Suppressor macrophage treated with lipopolysaccharide for 1 hour (primary cell): ENCODE data around the gene SARDH.
"Not testable (repeated sequence)": the region's sequence is repeated elsewhere in the genome, so short reads cannot be mapped to it uniquely, and the experiment has no call there.

Source experiments
- DNase-seq, 3 donors: peaks; one replicate each; pipeline ENCODE4 v3.0.0-alpha.2; 2020 to 2022

Gene SARDH

DNA sequence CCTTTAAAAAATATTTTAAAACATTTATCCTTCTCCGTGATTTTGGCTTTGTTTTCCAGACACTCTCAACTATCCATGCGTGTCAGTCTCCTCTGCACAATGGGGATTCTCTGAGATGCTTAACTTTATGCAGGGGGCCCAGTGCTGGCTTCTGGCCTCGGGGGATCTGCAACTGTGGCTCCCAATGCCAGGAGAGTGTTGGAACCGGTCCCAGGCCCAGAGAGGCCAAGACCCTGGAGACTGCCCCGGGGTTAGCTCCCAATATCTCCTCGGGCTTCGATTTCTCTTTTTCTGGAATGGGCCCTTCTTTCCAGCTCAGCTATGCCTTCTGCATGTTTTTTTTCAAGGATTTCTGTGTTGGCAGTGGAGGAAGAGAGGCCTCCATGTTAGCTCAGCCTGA is 20.1 kb upstream of the SARDH start:
- DNase-seq: no peak

DNA sequence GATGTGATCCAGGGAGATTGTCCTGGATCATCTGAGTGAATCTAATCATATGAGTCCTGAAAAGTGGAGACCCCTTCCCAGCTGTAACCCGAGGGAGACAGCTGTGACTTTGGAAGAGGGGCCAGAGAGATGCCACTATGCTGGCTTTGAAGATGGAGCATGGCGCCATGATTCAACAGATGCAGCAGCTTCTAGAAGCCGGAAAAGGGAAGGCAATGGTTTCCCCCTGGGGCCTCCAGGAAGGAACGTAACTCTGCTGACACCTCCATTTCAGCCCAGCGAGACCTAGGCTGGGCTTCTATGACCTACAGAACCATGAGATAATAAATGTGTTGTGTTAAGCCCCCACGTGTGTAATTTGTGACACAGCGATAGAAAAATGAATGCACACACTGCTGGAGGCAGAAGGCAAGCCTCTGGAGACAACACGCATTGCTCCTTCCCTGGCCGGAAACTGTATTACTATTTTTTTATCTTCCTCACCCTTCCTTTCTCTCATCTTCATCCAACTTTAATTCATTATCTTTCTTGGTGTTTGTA is 16.6 kb upstream of the SARDH start:
- DNase-seq: no peak

DNA sequence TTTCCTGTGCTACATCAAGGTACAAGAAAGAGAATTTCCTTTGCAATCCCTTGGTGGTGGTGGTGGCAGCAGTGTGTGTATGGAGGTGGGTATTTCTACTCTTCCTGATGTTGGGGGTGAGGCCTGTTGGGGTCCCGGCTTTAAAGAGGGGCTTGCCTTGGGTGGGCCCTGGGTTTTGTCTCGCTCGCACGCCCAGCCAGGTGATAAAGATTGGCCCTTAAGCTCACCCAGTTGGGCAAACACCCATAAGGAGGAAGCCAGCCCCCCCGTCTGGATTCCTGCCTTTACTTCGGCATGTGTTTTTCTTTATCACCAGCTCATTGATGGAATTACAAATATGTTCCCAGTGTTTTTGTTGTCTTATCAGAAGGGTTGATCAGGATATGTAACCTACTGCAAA is 16.0 kb upstream of the SARDH start:
- no peak for DNase-seq

DNA sequence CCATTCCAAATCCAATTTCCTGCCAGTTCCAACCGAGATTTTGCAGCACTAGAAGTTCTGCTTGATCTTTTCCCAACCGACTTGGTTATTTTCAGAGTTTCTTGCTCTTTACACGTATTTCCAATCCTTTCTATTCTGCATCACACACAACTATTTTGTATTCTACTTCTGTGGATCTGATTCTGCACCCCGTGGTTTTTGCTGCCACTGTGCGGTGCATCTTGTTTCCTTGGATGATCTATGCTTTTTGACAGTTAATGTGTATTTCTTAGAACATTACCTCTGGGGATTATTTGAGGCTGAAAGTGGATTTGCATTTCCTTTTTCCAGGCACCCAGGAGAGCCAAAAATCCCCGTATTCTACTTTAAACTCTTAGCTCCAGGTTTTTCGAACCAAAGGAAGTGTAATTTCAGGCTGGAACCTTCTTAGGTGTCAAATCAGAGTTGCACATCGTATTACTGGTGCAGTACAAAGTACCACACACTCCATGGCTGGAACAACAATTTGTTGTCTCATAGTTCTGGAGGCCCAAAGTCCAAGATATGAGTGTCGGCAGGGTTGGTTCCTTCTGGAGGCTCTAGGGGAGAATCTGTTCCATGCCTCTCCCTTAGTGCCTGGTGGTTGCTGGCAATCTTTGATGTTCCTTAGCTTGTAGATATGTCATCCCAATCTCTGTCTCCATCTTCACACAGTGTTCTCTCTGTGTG is 14.7 kb upstream of the SARDH start:
- DNase-seq: no peak

DNA sequence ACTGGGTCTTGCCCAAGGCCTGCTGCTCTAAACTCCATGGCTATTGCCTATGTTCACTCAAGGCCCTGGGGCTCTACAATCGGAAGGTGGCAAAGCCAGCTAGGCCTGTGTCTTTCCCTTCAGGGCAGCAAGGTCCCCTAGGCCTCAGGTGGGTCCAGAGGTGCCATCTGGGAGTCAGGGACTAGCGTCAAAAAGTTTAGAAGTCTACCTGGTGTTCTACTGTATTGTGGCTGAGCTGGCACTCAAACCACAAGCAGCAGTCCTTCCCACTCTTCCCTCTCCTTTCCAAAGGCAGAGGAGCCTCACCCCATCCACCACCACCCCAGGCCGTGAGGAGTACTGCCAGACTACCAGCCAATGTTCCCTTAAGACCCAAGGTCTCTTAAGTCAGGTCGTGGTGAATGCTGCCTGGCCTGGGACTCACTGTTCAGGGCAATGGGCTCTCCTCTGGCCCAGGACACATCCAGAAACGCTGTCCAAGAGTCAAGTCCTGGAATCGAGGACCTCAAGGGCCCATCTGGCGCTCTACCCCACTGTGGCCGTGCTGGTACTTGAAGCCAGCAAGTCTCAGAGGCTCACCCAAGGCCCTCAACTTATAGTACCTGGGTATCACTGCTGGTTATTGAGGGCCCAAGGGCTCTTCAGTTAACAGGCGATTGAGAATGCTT is 13.0 kb upstream of the SARDH start:
- no peak for DNase-seq

DNA sequence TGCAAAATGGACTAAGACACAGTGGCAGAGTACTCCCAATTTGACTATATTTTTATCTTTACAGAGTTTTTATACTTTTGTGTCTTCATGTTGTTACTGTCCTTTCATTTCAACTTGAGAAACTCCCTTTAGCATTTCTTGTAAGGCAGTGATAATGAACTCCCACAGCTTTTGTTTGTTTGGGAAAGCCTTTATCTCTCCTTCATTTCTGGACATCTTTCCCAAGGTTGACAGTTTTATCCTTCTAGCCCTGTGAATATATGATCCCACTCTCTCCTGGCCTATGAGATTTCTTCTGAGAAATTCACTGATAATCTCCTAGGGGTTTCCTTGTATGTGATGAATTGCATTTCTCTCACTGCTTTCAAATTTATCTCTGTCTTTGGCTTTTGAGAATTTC is 9.2 kb upstream of the SARDH start:
- DNase-seq: no peak

DNA sequence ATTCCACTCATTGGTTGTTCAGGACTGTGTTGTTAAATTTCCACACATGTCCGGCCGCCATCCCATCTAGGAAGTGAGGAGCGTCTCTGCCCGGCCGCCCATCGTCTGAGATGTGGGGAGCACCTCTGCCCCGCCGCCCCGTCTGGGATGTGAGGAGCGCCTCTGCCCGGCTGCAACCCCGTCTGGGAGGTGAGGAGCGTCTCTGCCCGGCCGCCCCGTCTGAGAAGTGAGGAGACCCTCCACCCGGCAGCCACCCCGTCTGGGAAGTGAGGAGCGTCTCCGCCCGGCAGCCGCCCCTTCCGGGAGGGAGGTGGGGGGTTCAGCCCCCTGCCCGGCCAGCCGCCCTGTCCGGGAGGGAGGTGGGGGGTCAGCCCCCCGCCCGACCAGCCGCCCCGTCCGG is 6.4 kb upstream of the SARDH start:
- DNase-seq: not testable (repeated sequence)

DNA sequence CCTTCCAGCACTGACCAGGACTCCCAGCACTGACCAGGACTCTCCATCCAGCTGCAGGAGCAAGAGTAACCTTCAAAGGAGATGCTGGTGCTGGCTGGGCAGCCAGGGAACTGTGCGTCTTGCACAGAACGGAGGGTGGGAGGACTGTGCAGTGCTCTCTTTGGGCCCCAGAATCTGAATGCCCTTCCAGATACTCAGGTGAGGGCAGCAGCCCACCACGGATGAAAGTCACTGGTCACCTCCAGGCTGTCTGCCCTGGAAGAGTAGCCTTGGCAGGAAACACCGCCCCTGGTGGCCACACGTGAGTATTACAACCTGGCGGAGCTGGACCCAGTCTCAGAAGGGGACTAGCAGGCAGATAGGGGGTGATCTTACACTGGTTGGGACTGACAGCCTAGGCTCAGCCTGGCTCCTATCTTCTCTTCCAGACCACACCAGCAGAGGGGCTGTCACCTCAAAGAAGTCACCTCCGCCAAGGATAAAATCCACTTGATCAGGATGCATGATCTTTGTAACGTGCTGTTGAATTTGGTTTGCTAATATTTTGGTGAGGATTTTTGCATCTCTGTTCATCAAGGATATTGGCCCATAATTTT is 4.8 kb upstream of the SARDH start:
- peak; percentile 72 to 81 (median 78) for DNase-seq

DNA sequence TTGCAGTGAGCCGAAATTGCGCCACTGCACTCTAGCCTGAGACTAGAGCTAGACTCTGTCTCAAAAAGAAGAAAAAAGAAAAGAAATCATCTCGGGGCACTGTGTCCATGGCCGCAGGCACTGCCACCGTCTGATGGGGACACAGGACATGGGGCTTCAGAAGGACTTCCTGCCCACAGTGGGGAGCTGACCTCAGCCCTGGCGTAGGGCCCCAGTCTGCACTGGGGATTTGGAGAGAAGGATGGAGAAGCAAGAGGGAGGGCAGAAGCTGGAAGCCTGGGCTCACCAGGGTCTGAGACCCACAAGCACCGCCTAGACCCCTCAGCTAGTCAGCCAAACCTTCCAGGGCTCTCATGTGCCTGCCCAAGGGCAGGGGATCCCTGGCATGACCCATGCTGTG is 4.1 kb upstream of the SARDH start:
- DNase-seq: no peak

DNA sequence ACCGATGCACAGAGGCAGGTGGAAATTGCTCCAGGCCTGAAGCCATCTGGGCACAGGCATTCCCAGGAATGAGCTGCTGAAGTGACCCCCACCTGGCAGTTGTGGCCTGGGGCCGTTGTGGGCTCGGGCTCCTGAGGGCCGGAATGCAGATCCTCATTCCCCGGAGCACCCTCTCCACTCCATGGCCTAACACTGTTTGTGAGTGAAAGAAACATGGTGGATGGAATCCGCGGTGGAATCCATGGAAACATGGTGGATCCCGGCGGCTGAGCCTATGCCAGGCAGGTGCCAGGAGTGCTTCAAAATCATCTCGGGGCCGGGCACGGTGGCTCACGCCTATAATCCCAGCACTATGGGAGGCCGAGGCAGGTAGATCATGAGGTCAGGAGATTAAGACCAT is 3.6 kb upstream of the SARDH start:
- DNase-seq: no peak

DNA sequence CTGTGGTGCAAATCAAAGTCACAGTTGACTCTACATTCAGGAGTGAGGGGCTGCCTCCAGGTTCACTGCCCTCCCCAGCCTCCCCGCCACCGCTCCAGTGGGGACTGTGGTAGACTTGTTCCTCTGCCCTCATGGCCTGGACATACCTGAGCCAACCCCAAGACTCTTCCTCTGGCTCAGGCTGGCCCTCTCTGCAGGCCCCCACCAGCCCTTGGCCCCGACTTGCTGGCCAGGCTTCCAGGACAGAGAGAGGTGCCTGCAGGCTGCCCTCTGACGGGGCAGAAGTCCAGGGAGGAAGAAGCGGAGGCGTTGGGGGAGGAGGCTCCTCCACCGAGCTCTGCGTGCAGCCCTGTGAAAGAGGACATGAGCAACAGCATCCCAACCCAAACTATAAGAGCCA is 2.8 kb upstream of the SARDH start:
- DNase-seq: peak in 2 of 3 donors; percentile 9 to 26

DNA sequence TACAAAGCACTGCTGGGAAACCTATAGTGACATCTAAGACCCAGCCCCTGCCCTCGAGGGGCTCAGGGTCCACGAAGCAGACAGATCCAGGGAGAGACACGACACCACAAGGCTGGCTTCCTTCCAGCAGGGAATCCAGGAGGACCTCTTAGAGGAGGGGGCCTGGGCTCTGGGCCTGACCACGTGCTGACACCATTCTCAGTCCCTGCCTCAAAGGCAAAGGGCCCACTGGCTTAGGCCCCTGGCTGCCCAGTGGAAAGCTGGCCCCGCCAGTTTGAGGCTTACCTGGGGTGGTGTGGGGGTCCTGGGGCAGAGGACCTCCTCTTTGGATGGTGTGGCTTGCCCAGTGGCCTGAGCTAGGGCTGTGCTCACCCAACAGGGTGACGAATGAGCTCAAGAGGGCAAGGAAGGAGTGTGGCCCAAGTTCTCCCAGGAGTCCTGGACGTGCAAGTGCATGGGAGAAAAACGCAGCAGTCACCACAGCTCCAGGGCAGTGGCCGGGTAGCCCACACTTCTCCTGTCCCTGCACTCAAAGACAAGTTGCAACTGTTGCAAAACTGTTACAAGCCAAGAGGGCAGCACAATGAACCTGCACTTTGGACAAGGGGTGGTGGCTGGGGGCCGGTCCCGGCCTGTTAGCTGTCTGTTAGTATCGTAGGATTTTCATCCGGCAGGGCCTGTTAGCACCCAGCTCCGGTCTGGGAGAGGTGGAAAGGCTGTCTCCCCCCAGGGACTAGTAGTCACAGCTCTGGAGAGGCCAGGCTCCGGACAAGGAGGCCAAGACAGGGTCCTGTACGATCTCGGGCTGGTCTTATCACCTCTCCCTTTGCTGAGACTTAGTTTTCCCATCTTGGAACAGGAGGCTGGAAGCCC is 1.5 kb upstream of the SARDH start:
- no peak for DNase-seq

DNA sequence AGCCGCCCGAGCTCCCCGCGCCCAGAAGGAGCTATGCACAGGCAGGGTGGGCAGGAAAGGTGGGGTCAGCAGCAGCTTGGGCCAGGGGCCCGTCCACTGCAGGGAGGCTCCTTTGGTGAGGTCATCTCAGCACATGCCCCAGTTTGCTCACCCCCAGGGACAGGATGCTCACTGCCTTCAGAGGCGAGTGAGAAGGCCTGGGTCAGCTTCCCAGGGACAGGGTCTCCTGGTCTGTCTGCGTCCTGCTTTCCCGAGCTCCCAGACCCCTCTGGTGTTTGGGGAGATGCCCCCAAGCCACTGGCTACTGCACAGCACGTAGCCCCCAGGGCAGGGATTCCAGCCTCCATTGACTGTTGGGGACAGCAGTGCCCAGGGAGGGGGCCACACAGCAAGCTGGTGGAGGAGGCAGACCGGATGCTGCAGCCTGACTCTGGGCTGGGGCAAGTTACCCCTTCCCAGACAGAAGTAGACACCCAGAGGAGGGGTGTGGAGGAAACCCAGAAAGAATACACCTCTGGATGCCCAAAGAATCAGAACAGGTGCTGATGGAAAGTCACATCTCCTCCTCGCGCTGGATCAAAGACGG is 581 bp upstream of the SARDH start:
- DNase-seq: no peak

DNA sequence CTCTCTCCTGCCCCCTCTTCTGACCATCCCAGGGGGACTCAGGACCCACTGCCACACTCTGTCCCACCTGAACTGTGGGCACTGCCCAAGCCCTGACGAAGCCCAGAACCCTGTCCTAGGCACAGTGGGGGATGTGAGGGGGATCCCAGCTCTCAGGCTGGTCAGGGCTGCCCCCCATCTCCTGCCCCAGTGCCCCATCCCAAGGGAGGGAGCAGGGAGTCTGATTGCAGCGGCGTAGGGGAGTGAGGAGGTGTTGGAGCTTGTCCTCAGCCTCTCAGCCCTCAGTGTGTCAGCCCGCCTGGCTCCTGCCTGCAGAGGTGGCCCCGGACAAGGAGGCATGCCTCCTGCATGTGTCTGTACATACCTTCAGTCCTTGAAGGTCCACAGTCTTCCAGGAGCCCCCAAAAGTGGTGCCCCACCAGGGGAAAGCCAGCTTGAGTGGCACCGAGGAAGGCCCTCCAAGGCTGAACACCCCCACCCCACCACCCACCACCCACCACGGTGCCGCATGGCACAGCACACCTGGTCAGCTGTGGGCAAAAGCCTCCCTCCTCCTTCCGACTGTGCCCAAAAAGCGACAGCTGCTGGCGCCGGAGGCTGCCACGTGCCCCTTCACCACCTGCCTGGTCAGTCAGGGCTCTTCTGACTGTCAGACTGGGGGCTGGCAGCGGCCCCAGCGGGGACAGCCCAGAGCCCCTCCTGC is 930 bp downstream of the SARDH start:
- no peak for DNase-seq

DNA sequence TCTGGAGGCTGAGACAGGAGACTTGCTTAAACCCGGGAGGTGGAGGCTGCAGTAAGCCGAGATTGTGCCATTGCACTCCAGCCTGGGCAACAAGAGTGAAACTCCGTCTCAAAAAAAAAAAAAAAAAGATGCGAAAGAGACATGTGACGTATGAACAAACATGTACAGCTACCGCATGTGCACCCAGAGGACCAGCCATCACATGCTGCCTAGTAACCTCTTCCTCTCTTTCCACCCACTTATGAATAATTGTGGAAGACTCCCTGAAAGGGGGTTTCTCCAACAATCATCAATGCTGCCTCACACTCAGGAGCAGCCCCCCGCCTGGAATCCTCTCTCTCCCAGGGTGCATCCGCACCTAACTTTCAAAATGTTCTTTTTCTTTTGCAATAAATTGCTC is 2.2 kb downstream of the SARDH start:
- peak; percentile 40 to 51 (median 50) for DNase-seq

DNA sequence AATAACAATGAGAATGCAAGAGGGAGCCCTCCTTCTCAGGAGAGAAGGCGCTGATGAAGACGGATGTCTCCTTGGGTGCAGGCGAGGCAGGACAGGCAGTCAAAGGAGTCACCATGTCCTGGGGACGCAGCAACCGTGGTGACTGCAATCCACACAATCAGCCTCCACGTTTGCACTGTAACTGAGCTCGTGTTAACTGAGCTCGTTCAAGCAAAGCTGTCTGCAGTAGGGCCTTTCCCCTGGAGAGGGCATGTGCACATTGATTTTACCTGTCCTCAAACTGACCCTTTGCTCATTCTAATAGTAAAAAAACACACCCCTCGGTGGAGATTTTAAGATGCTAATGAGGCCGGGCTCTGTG is 2.8 kb downstream of the SARDH start:
- DNase-seq: no peak

DNA sequence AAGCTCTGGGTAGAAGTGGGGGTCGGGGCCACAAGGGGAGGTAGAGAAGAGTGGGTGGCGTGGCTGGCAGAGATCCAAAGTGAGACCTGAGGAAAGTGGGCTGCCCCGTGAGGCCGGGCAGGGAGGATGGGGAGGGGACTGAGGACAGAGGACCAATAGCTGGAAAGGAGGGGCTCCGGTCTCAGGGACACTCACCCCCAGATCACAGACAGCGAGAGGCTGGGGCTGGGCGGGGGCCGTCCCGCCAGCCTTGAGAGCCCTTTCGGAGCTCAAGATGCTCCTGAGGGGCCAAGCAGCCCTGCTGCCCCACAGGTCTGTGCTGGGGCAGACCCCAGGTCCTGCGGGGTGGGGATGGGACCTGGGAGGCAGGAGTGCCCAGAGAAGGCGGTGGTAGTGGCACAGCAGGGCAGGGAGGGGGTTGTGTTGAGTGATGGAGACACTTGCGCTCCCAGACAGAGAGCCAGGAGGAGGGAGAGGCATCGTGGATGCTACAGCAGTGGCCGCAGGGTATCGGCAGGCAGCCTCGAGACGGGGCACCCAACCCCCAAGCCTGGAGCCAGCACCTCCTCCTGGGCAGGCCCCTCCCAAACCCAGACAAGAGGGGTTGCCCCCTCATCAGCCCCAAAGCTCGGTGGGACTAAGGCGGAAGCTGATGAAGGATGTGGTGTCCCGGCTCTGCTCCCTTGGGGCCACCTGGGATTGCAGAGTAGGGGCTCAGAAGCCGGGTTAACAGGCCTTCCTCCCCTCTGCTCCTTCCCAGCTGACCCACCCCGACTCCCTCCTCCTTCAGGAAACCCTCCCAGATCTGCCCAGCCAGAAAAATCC is 3.4 kb downstream of the SARDH start:
- DNase-seq: no peak

DNA sequence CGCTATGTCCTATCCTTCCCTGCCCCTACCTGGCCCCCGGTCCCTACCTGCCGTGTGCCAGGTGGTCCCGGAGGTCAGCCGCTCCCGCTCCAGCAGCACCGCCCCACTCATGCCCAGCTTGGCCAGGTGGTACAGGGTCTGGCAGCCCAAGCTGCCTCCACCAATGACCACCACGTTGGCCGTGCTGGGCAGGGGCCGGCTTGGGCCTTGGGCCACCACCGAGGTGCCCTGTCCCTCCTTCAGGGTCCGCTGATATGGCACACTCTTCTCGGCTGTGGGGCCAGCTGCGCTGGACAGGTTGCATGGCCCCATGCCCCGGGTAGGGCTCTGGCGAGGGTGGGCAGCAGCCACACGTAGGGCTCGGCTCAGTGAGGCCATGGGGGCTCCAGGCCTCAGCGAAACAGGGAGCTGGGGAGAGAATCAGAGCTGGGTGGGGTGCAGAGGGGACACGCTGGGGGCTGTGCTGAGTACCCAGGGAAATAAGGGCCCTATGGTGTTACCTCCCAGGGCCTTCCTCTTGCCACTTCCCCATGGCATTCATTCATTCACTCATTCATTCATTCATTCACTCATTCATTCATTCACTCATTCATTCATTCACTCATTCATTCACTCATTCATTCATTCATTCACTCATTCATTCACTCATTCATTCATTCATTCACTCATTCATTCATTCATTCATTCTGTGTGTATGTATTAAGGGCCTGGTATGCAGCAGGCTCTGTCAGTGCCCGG is 4.2 kb downstream of the SARDH start:
- no peak for DNase-seq

DNA sequence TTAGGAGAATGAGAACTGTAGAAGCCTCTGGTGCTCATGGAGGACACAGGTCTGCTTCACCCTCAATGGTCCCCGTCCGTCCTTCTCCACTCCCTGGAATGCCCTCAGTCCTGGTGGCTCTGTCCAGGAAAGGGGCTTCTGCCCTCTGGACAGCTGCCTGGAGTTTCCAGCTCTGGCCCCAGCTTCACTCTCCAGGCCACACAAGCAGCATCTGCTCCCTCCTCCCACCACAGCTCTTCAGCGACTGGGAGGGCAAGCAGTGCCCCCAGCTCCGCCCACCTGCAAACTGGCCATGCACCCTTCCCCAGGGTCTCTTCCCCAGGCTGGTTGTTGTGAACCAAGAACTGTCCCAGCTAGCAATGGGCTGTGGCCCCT is 4.7 kb downstream of the SARDH start:
- DNase-seq: no peak

DNA sequence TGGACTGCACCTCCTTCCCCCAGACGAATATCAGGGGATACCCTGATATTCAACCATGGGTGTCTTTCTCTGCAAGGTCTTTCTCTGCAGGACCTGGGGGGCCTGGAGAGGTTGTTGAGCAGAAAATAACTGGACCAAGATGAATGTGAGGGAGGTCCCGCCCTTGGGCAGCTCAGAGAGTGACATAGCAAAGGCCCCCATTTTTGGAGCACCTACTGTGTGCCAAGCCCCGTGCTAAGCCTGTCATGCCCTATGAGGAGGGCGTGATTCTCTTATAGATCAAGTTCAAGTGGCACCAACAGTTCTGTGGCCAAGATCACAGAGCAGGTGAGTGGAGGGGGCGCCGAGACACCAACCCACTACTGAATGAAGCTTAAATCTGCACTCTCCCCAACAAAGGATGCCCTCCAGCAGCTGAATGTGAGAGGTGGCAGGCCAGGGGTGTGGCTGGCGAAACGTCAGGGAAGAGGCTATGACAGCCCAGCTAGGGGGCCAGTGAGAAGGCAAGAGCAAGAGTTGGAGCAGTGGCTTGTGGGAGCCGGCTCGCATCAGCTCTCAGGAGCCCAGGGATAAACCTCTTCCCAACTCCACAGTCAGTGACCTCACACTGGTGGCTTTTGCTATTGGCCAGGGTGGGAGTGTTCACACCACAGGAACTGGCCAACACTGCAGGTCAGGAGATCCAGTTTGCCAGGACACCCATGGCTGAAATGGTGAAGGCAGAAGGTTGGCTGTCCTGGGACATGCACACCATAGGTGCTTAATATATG is 5.3 kb downstream of the SARDH start:
- no peak for DNase-seq
